SH-SY5Y (cell line): ENCODE results near the gene SEMA3G.

Experiments
- GATA2 ChIP-seq: IDR thresholded peaks from 2 replicates; pipeline ENCODE4 v1.6.1; 2011; ENCODE audit warnings: mild to moderate bottlenecking, low read depth, low read length
- GATA3 ChIP-seq: IDR thresholded peaks from 2 replicates; pipeline ENCODE4 v1.6.1; 2011; ENCODE audit warnings: low read depth, mild to moderate bottlenecking, low read length, moderate library complexity

Gene SEMA3G

DNA sequence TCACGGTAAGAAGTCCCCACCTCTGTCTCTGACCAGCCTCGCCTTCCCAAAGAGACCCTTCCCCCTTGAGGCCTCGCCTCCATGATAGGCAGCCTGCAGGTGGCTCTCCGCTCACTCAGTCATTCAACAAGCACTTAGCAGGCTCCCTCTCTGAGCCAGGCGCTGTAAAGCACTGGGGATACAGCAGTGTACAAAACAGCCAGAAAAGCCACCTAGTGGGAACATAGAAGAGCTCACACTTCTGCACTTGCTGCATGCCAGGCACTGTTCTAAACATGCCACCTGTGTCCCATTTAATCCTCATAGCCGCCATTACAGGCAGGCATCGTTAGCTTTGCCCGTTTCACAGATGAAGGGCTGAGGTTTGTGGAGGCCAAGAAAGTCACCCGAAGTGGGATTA, 56.0 kb downstream of the SEMA3G start:
- no peak for TF ChIP-seq GATA3
- TF ChIP-seq GATA2 = no peak

DNA sequence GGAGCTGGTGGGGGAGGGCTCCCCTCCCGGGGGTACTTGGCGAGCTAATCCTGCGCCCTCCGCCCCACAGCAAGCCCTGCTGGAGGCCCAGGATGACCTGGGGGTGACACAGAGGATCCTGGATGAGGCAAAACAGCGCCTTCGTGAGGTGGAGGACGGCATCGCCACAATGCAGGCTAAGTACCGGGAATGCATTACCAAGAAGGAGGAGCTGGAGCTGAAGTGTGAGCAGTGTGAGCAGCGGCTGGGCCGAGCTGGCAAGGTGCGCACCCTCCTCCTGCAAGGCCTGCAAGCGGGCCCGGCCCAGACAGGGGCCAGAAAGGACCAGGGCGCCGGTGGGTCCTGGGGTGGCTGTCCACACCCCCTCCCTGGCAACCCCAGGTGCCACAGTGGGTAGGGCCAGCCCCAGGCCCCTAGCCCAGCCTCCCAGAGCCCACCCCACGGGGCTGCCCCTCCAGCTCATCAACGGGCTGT, 56.5 kb downstream of the SEMA3G start:
- TF ChIP-seq GATA2 (no peak), GATA3 (no peak)

DNA sequence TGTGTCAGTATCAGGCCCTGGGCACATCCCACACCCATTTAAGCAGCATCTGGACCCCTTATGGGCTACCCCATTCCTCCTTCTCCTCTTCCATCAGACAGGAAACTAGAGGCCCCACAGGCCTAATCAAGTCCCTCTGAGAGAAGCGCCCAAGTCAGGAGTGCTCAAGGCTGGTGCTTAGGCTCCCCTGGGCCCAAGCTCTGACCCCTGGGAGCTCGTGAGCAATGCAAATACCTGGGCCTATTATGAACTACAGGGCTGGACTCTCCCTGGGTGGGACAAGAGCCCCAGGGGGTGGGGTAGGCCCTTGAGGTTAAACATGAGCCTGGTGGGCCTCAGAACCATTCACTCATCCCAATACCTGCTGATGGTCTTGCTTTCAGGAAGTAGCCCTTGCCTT, 57.4 kb downstream of the SEMA3G start:
- no peak for TF ChIP-seq GATA3
- no peak for TF ChIP-seq GATA2

DNA sequence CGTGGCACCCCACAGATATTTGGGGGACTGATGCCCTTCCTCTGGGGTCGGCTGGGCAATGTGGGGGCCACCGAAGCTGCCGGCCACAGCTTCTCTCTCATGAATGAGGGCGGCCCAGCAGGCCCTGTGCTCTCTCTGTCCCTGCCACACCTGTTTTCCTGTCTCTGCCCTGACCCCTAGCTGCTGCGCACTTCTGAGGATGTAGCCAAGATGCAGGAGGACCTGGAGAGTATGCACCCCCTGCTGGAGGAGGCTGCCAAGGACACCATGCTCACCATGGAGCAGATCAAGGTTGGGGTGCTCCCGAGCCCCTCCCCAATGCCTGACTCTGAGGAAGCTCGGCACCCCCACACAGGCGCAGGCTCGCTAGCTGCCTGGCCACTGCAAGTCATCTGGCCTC, 59.7 kb downstream of the SEMA3G start:
- TF ChIP-seq GATA2 (no peak), GATA3 (no peak)

DNA sequence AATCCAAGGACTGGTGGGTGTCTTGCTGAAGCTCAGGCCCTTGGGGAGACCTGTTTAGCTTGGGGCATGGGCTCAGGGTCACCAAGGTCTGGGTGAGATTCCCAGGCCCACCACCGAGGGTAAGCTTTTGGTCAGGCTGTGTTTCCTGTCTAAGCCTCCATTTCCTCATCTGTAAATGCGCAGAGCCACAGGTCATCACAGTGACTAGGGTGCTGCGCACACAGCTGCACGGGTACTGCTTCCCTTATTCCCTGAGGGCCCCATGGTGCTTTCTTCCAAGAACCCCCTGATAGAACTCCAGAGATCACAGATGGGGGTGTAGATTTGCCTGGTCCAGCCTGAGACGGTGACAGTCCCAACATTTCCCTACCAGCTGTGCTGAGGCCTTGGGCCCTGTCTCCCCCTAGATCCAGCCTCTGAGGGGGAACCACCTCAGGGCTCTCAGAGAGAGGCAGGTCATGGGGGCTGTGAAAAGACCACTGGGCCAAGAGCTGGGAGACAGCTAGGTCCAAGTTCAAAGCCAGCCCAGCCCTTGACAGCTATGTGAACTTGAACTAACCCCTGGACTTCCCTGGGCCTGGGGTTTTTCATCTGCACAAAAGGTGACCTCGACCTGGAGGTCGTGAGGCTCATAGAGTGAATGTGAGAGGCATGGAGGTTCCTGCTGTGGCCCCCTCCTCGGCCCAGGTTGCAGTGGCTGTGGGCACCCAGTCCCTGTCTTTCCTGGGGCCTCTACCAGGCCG, 60.7 kb downstream of the SEMA3G start:
- TF ChIP-seq GATA2 (no peak), GATA3 (no peak)

DNA sequence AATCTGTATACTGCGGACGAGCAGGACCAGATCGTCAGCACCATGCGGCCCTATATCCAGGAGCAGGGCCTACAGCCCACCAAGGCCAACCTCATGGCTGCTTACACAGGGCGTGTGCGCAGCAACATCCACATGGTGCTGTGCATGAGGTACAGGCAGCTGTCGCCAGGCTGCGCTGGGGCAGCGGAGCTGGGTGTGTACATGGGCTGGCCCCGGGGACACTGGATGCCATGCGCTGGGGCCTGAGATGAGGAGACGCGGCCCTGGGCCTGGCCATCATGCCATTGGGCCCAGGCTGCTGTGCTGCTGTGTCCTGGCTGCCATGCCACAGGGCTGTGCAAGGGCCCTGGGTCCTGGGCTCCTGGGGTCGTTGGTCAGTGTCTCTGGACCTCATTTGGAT, 61.5 kb downstream of the SEMA3G start:
- no peak for TF ChIP-seq GATA2
- no peak for TF ChIP-seq GATA3
